Spleen (tissue), 11 donors: ENCODE results near the gene NEDD9. TPM values are rescaled to one million over a fixed set of nuclear protein-coding genes. Genes with fewer than 3 reads are reported as not detected.

Experiments used
- DNase-seq: peaks from one replicate; pipeline ENCODE4 v3.0.0-alpha.2; 2020
- H3K27ac ChIP-seq, 8 donors: fragments of 200-600 bp; sonication (generic) in 7 of 8; 1 replicate in 4 of 8; 2 replicates in 4 of 8; pipeline versions ENCODE4 v1.5.0 to v1.8.0; 2016 to 2021; ENCODE audit warnings: inconsistent platforms in 4 of 8, mild to moderate bottlenecking in 4 of 8, moderate library complexity in 1 of 8
- H3K27me3 ChIP-seq, 7 donors: fragments of 200-600 bp; sonication (generic) in 6 of 7; replicated peaks in 1 of 7; 1 replicate in 4 of 7; 2 replicates in 3 of 7; pipeline versions ENCODE4 v1.5.0 to v1.8.0; 2016 to 2021; ENCODE audit warnings: inconsistent platforms in 3 of 7, mild to moderate bottlenecking in 1 of 7
- H3K36me3 ChIP-seq, 6 donors: fragments of 200-600 bp; sonication (generic) in 5 of 6; 1 replicate in 4 of 6; 2 replicates in 2 of 6; pipeline versions ENCODE4 v1.5.0 to v1.8.0; 2016 to 2021; ENCODE audit warnings: inconsistent platforms in 2 of 6
- H3K4me1 ChIP-seq, 6 donors: fragments of 200-600 bp; sonication (generic) in 5 of 6; 1 replicate in 3 of 6; 2 replicates in 3 of 6; pipeline versions ENCODE4 v1.5.0 to v1.8.0; 2016 to 2021; ENCODE audit warnings: inconsistent platforms in 3 of 6
- H3K4me3 ChIP-seq, 8 donors: fragments of 200-600 bp; sonication (generic) in 7 of 8; 1 replicate in 4 of 8; 2 replicates in 4 of 8; pipeline versions ENCODE4 v1.5.0 to v1.8.0; 2016 to 2021; ENCODE audit warnings: inconsistent platforms in 4 of 8, mild to moderate bottlenecking in 4 of 8, moderate library complexity in 2 of 8
- H3K9me3 ChIP-seq, 8 donors: fragments of 200-600 bp; sonication (generic) in 7 of 8; 1 replicate in 4 of 8; 2 replicates in 4 of 8; pipeline versions ENCODE4 v1.5.0 to v1.8.0; 2016 to 2021; ENCODE audit warnings: inconsistent platforms in 4 of 8
- POLR2A ChIP-seq, 3 donors: fragments of 450-650 bp; IDR thresholded peaks; one replicate each; pipeline ENCODE4 v1.5.1; 2017; ENCODE audit warnings: antibody characterized with exemption in 3 of 3, mild to moderate bottlenecking in 1 of 3
- POLR2AphosphoS5 ChIP-seq, 3 donors: sonication (generic); formaldehyde crosslinking; IDR thresholded peaks; one replicate each; pipeline ENCODE4 v1.5.1; 2017; ENCODE audit warnings: antibody characterized with exemption in 3 of 3
- WGBS, 5 donors: extraction: QIAGEN DNeasy Blood & Tissue Kit in 3 of 5; methylation state at CpG; one replicate each; pipeline versions ENCODE4 v1.1.5 to v1.1.7; 2013 to 2018; 5-methylcytosine and 5-hydroxymethylcytosine counted together
- intact Hi-C: fragments of 100-400 bp; cut with DNase I; formaldehyde crosslinking; loops from one replicate; pipeline ENCODE4 v1.15.0; 2023; ENCODE audit warnings: low total_unique reads
- polyA plus RNA-seq, 3 donors: library from polyadenylated mRNA; stranded (reverse); fragments of 200-250 nt; gene quantifications; one replicate each; pipeline ENCODE4 v1.2.1, GENCODE V29; 2013
- total RNA-seq, 7 donors: library from RNA; depleted of rRNA in 3 of 7; stranded (reverse); fragments of >200 nt in 3 of 7; fragmentation: NEBNext Ultra II Directional in 4 of 7; extraction: Animal tissue kit (Norgen Biotek cat#: 25700) in 4 of 7; gene quantifications; one replicate each; pipeline versions ENCODE4 v1.1.0 to v1.2.1, GENCODE V29; 2016 to 2021
- TF ChIP-seq, protein P1 (sequence below), 11 experiments: fragments of 200-600 bp in 7 of 11; fragments of 450-650 bp in 4 of 11; sonication (generic) in 4 of 11; IDR thresholded peaks in 8 of 11; conservative IDR thresholded peaks in 3 of 11; 1 replicate in 7 of 11; 2 replicates in 4 of 11; pipeline versions ENCODE4 v1.4.0 to v1.8.0; 2016 to 2021; ENCODE audit warnings: antibody characterized with exemption in 11 of 11, inconsistent platforms in 4 of 11, mild to moderate bottlenecking in 1 of 11
- donor health status: healthy with polysubstance abuse.
- donor health status: DM: no; HTN: no; CAD: no; lungs with moderate emphysema.
- donor health status: DM: no; HTN: no; CAD: no.
- donor health status: Bipolar disorder and iron deficiency.
- donor health status: healthy.
- donor health status: DM: no; HTN: no; CAD: no.
- donor health status: DM: yes; HTN: yes; CAD: no.

Gene NEDD9
- total and polyA plus RNA-seq, 10 donors: 16.1 to 208 (median 115) TPM

GRCh38 chr6:11230158-11231107, 2.0 kb downstream of the NEDD9 start:
- H3K36me3 ChIP-seq: peaks cover 0 to 15% (median 0%) of the 10 kb centered on the region in 6 donors
- no peak for DNase-seq
- intact Hi-C loops: no loop called here
- no peak for TF ChIP-seq POLR2A (IDR thresholded peaks at IDR 0.05)
- no peak for TF ChIP-seq POLR2AphosphoS5 (IDR thresholded peaks at IDR 0.05)
- TF ChIP-seq, protein P1, sequence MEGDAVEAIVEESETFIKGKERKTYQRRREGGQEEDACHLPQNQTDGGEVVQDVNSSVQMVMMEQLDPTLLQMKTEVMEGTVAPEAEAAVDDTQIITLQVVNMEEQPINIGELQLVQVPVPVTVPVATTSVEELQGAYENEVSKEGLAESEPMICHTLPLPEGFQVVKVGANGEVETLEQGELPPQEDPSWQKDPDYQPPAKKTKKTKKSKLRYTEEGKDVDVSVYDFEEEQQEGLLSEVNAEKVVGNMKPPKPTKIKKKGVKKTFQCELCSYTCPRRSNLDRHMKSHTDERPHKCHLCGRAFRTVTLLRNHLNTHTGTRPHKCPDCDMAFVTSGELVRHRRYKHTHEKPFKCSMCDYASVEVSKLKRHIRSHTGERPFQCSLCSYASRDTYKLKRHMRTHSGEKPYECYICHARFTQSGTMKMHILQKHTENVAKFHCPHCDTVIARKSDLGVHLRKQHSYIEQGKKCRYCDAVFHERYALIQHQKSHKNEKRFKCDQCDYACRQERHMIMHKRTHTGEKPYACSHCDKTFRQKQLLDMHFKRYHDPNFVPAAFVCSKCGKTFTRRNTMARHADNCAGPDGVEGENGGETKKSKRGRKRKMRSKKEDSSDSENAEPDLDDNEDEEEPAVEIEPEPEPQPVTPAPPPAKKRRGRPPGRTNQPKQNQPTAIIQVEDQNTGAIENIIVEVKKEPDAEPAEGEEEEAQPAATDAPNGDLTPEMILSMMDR (IDR thresholded peaks at IDR 0.05 in 8 of 11, conservative IDR thresholded peaks at IDR 0.05 in 3 of 11): no peak
- WGBS, 5 donors: 76 to 79% (median 78%) methylated on average over 9 of the region's 9 CpGs
- H3K4me3 ChIP-seq: peak overlapping the region in 7 of 8 donors; percentile 22 to 75 (median 53)
- peak overlapping the region; percentile 30 to 89 (median 86) for H3K27ac ChIP-seq
- H3K27me3 ChIP-seq: no peaks in the 10 kb centered on the region
- H3K4me1 ChIP-seq: peaks cover 12 to 96% (median 41%) of the 10 kb centered on the region in 6 donors
- H3K9me3 ChIP-seq: no peaks in the 10 kb centered on the region

GRCh38 chr6:11229655-11230046, 2.8 kb downstream of the NEDD9 start:
- TF ChIP-seq POLR2A (IDR thresholded peaks at IDR 0.05) (no peak), POLR2AphosphoS5 (IDR thresholded peaks at IDR 0.05) (no peak)
- TF ChIP-seq, protein P1 (IDR thresholded peaks at IDR 0.05 in 8 of 11, conservative IDR thresholded peaks at IDR 0.05 in 3 of 11): no peak
- DNase-seq: no peak
- Histone ChIP-seq H3K4me3 (peak overlapping the region in 6 of 8 donors; percentile 22 to 75 (median 53)), H3K27ac (peak overlapping the region; percentile 30 to 89 (median 86)), H3K27me3 (no peaks in the 10 kb centered on the region), H3K4me1 (peaks cover 18 to 98% (median 48%) of the 10 kb centered on the region in 6 donors), H3K36me3 (peaks cover 0 to 15% (median 0%) of the 10 kb centered on the region in 6 donors), H3K9me3 (no peaks in the 10 kb centered on the region)
- 75 to 90% (median 79%) methylated on average over 5 of the region's 5 CpGs for WGBS, 5 donors
- intact Hi-C loops: no loop called here

GRCh38 chr6:11228935-11229654, 3.4 kb downstream of the NEDD9 start:
- Histone ChIP-seq H3K36me3 (peaks cover 0 to 15% (median 0%) of the 10 kb centered on the region in 6 donors), H3K4me1 (peaks cover 23 to 98% (median 52%) of the 10 kb centered on the region in 6 donors), H3K27me3 (no peaks in the 10 kb centered on the region), H3K4me3 (peak overlapping the region in 6 of 8 donors; percentile 22 to 75 (median 53)), H3K9me3 (no peaks in the 10 kb centered on the region), H3K27ac (peak overlapping the region in 7 of 8 donors; percentile 17 to 89 (median 87))
- TF ChIP-seq POLR2A (IDR thresholded peaks at IDR 0.05) (no peak), POLR2AphosphoS5 (IDR thresholded peaks at IDR 0.05) (peak in 2 of 3 donors; percentile 9 to 34)
- TF ChIP-seq, protein P1 (IDR thresholded peaks at IDR 0.05 in 8 of 11, conservative IDR thresholded peaks at IDR 0.05 in 3 of 11): no peak
- WGBS, 5 donors: 75 to 87% (median 82%) methylated on average over 20 of the region's 20 CpGs
- DNase-seq: no peak
- intact Hi-C loops: no loop called here
